ENCODE results near the gene ANKRD10. TPM values are rescaled to one million over a fixed set of nuclear protein-coding genes. Genes with fewer than 3 reads are reported as not detected.

ANKRD10 gene
- total and polyA plus RNA-seq, 10 of the 15 experiments (the other 5 are each of a cell fraction or from before 2014, with no cell fraction given), result 47.1 to 199 (median 97.2) TPM

GRCh38 chr13:110890279-110891165, 24.3 kb downstream of the ANKRD10 start:
- Histone ChIP-seq H3K27ac (ENCODE audit: control insufficient read depth, insufficient read depth) (no peak overlapping the region), H4K20me1 (ENCODE audit: control insufficient read depth, insufficient read depth) (no peaks in the 10 kb centered on the region), H3K4me3 (no peak overlapping the region), H3K79me2 (ENCODE audit: control insufficient read depth, insufficient read depth, low read length) (no peaks in the 10 kb centered on the region), H2AFZ (ENCODE audit: control insufficient read depth, low read depth, low read length) (no peak overlapping the region), H3K4me1 (ENCODE audit: control insufficient read depth, insufficient read depth, low read length) (no peaks in the 10 kb centered on the region), H3K9me3 (replicated peaks; ENCODE audit: control insufficient read depth, insufficient read depth, low read length) (no peaks in the 10 kb centered on the region), H3K4me2 (ENCODE audit: control insufficient read depth, insufficient read depth) (no peak overlapping the region), H3K27me3 (replicated peaks in 1 of 2; ENCODE audit: control insufficient read depth in 2 of 2, insufficient read depth in 2 of 2, low read length in 1 of 2) (no peaks in the 10 kb centered on the region), H3K36me3 (ENCODE audit: control insufficient read depth in 2 of 2, insufficient read depth in 2 of 2, low read length in 1 of 2) (peaks cover 0 to 13% of the 10 kb centered on the region in 2 experiments; a peak in 3 of 4 replicates), H3K9ac (ENCODE audit: control insufficient read depth, insufficient read depth, low read length) (no peak overlapping the region)
- ATAC-seq (no peak), DNase-seq (ENCODE audit: low read depth, low spot score) (no peak), FAIRE-seq (no peak)
- 86% methylated on average over 8 of the region's 8 CpGs for WGBS (ENCODE audit: insufficient coverage, insufficient replicate concordance, low lambda C conversion rate, missing lambda C conversion rate)
- intact Hi-C loops (cut with micrococcal nuclease; ENCODE audit: unreplicated experiment), result no loop called here
- POLR2A ChIA-PET, result no interaction called here
- RAD21 ChIA-PET (ENCODE audit: unreplicated experiment), result no interaction called here
- CTCF ChIA-PET, result no interaction called here
- SMC1A ChIA-PET (ENCODE audit: uncharacterized antibody, unreplicated experiment), result interaction anchor here (1.0 kb wide), 1 partner anchor 17 kb away, joined by 3 read pairs; no protein-coding TSS in a partner anchor
- no TSS peak for BruUV-seq (replicated peaks)
- in situ Hi-C loops (cut with MboI), result no loop called here
- no peak for TF ChIP-seq SREBF2 (IDR thresholded peaks at IDR 0.05; ENCODE audit: low read length)
- TF ChIP-seq POLR2AphosphoS5 (IDR thresholded peaks at IDR 0.05; ENCODE audit: low read length), result peak; percentile 54

- Histone ChIP-seq H3K9ac (ENCODE audit: control insufficient read depth, insufficient read depth, low read length) (no peak overlapping the region), H3K36me3 (ENCODE audit: control insufficient read depth in 2 of 2, insufficient read depth in 2 of 2, low read length in 1 of 2) (peaks cover 0 to 6% of the 10 kb centered on the region in 2 experiments; a peak in 3 of 4 replicates), H3K27ac (ENCODE audit: control insufficient read depth, insufficient read depth) (no peak overlapping the region), H3K79me2 (ENCODE audit: control insufficient read depth, insufficient read depth, low read length) (no peaks in the 10 kb centered on the region), H2AFZ (ENCODE audit: control insufficient read depth, low read depth, low read length) (no peak overlapping the region), H3K27me3 (replicated peaks in 1 of 2; ENCODE audit: control insufficient read depth in 2 of 2, insufficient read depth in 2 of 2, low read length in 1 of 2) (no peaks in the 10 kb centered on the region), H3K9me3 (replicated peaks; ENCODE audit: control insufficient read depth, insufficient read depth, low read length) (no peaks in the 10 kb centered on the region), H3K4me1 (ENCODE audit: control insufficient read depth, insufficient read depth, low read length) (no peaks in the 10 kb centered on the region), H3K4me2 (ENCODE audit: control insufficient read depth, insufficient read depth) (no peak overlapping the region), H3K4me3 (no peak overlapping the region), H4K20me1 (ENCODE audit: control insufficient read depth, insufficient read depth) (no peaks in the 10 kb centered on the region)
- BruUV-seq (replicated peaks), result no TSS peak
- ChIA-PET POLR2A (interaction anchor here (0.6 kb wide), 1 partner anchor 1733 kb away, joined by 3 read pairs; no protein-coding TSS in a partner anchor), SMC1A (ENCODE audit: uncharacterized antibody, unreplicated experiment) (interaction anchor here (1.0 to 1.4 kb wide), 2 partner anchors 13 to 19 kb away, joined by 3 to 4 read pairs; no protein-coding TSS in a partner anchor), CTCF (interaction anchor here (1.1 kb wide), 1 partner anchor 295 kb away, joined by 3 read pairs; no protein-coding TSS in a partner anchor), RAD21 (ENCODE audit: unreplicated experiment) (no interaction called here)
- DNase-seq (ENCODE audit: low read depth, low spot score) (no peak), FAIRE-seq (no peak), ATAC-seq (no peak)
- in situ Hi-C loops (cut with MboI), result no loop called here
- 83% methylated on average over 3 of the region's 3 CpGs for WGBS (ENCODE audit: insufficient coverage, insufficient replicate concordance, low lambda C conversion rate, missing lambda C conversion rate)
- intact Hi-C loops (cut with micrococcal nuclease; ENCODE audit: unreplicated experiment), result no loop called here
- TF ChIP-seq ZSCAN29 (IDR thresholded peaks at IDR 0.05) (no peak), MTA2 (IDR thresholded peaks at IDR 0.05; ENCODE audit: low read depth) (no peak), SKIL (IDR thresholded peaks at IDR 0.05; ENCODE audit: low read depth, poor library complexity, severe bottlenecking) (no peak), RB1 (IDR thresholded peaks at IDR 0.05; ENCODE audit: borderline replicate concordance) (no peak), NFYA (IDR thresholded peaks at IDR 0.05; ENCODE audit: borderline replicate concordance, low read depth, low read length) (no peak), RAD51 (IDR thresholded peaks at IDR 0.05) (no peak), STAT1 (conservative IDR thresholded peaks at IDR 0.05) (no peak), PAX5 (IDR thresholded peaks at IDR 0.05; ENCODE audit: borderline replicate concordance, low read depth, low read length) (no peak)
These were observed 26.5 kb downstream of the ANKRD10 start for GRCh38 chr13:110888390-110888789.
